Endodermal cell (in vitro differentiated cells): Measurements from ENCODE around the gene PGLYRP1. TPM values are rescaled to one million over a fixed set of nuclear protein-coding genes. Genes with fewer than 3 reads are reported as not detected.

Experiments used
- DNase-seq: peaks from one replicate; pipeline ENCODE4 v3.0.0-alpha.2; 2017
- H3K27ac ChIP-seq: 2 replicates; pipeline ENCODE4 v1.5.1; 2013; ENCODE audit warnings: mild to moderate bottlenecking, low read depth, low read length, moderate library complexity
- H3K27me3 ChIP-seq: 2 replicates; pipeline ENCODE4 v1.6.1; 2013; ENCODE audit warnings: mild to moderate bottlenecking, low read length, moderate library complexity; ENCODE audit not compliant: insufficient read depth, control insufficient read depth, poor library complexity, severe bottlenecking
- H3K36me3 ChIP-seq: 2 replicates; pipeline ENCODE4 v1.7.0; 2013; ENCODE audit warnings: mild to moderate bottlenecking, low read length, moderate library complexity; ENCODE audit not compliant: control insufficient read depth, insufficient read depth
- H3K4me1 ChIP-seq: one replicate; pipeline ENCODE4 v1.7.0; 2013; ENCODE audit warnings: low read length; ENCODE audit not compliant: control insufficient read depth, insufficient read depth
- H3K4me3 ChIP-seq: 2 replicates; pipeline ENCODE4 v1.5.1; 2013; ENCODE audit warnings: mild to moderate bottlenecking, low read length, moderate library complexity
- H3K9ac ChIP-seq: 2 replicates; pipeline ENCODE4 v1.6.1; 2013; ENCODE audit warnings: mild to moderate bottlenecking, low read length, moderate library complexity; ENCODE audit not compliant: poor library complexity, severe bottlenecking; ENCODE audit errors: extremely low read depth
- H3K9me3 ChIP-seq: 2 replicates; pipeline ENCODE4 v1.6.1; 2013; ENCODE audit warnings: mild to moderate bottlenecking, low read length, moderate library complexity; ENCODE audit not compliant: control insufficient read depth
- H3K27ac Mint-ChIP-seq: 2 replicates; pipeline ENCODE4 v1.8.0; 2020; ENCODE audit warnings: mixed read lengths
- H3K27me3 Mint-ChIP-seq: 2 replicates; pipeline ENCODE4 v1.8.0; 2021; ENCODE audit warnings: mild to moderate bottlenecking, mixed read lengths; ENCODE audit not compliant: insufficient read depth
- H3K36me3 Mint-ChIP-seq: 2 replicates; pipeline ENCODE4 v1.8.0; 2020; ENCODE audit warnings: low read depth, mixed read lengths
- H3K4me1 Mint-ChIP-seq: 2 replicates; pipeline ENCODE4 v1.8.0; 2020; ENCODE audit warnings: mixed read lengths
- H3K4me3 Mint-ChIP-seq: 2 replicates; pipeline ENCODE4 v1.8.0; 2020; ENCODE audit warnings: mild to moderate bottlenecking, moderate library complexity, mixed read lengths
- H3K9me3 Mint-ChIP-seq: 2 replicates; pipeline ENCODE4 v1.8.0; 2020; ENCODE audit warnings: mild to moderate bottlenecking, mixed read lengths
- WGBS, 2 experiments: methylation state at CpG; one replicate each; pipeline versions ENCODE4 v1.1.5 to v1.1.7; 2013; ENCODE audit warnings: missing lambda C conversion rate in 2 of 2, mixed read lengths in 1 of 2; ENCODE audit not compliant: insufficient coverage in 1 of 2, insufficient read length in 1 of 2; 5-methylcytosine and 5-hydroxymethylcytosine counted together
- total RNA-seq, 2 donors: library from RNA; stranded (reverse); fragmentation: NEBNext Ultra II Directional in 1 of 2; extraction: Animal tissue kit (Norgen Biotek cat#: 25700) in 1 of 2; gene quantifications; 2 replicates in 1 of 2; 3 replicates in 1 of 2; pipeline ENCODE4 v1.2.1, GENCODE V29; 2021
- TF ChIP-seq, protein P1 (sequence below): fragments of 200-600 bp; sonication (generic); conservative IDR thresholded peaks from 2 replicates; pipeline ENCODE4 v1.5.0; 2021; ENCODE audit warnings: antibody characterized with exemption, mild to moderate bottlenecking

Gene PGLYRP1
- total RNA-seq, 2 donors from 2014 or later, result not detected

DNA sequence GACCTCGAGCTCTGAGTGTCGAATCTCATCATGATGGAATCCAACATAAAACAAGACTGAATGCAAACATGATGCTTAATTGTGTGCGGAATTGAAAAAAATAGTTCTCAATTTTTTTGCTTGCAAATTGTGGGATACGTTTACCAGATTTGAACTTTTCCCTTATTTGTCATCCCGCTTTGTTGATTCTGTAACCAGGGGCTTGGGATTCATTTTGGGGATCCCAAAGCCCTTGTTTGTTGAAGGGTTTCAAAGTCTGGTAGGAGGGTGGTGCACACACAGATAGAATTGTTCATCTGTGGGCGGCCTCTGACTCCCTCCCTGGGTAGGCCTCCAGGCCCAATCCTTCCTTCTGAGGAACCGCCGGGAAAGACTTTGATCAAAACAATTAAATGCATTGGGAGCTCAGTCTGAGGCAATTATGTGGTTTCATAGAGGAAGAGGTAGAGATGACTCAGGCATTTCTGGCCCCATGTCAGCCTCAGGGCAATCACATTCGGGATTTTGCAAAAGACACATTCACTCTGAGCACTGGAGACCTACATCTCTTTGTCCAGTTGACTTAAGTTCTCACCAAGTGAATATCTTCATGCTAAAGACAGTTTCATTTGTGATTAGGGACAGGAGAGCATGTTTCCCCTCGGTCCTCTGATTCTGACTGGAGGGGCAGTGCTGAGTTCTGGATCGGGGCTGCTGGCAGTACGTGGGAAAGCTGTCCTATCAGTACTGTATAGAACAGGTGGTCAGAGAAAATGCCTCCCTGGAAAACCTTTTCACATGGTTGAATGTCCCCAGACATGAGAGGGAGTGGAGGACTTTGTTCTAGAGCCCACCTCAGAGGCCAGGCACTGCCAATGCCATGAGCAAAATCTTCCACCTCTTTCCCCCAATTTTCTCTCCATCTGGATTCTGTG lies 45.7 kb upstream of the PGLYRP1 start:
- Mint-ChIP-seq H3K9me3 (no peaks in the 10 kb centered on the region), H3K27ac (no peak overlapping the region), H3K4me1 (no peaks in the 10 kb centered on the region), H3K36me3 (no peaks in the 10 kb centered on the region), H3K27me3 (peaks cover 92% of the 10 kb centered on the region), H3K4me3 (no peak overlapping the region)
- Histone ChIP-seq H3K9ac (no peak overlapping the region), H3K4me3 (no peak overlapping the region), H3K9me3 (no peaks in the 10 kb centered on the region), H3K27me3 (peaks cover 81% of the 10 kb centered on the region), H3K4me1 (no peaks in the 10 kb centered on the region), H3K27ac (no peak overlapping the region), H3K36me3 (no peaks in the 10 kb centered on the region)
- 85 to 98% methylated on average over 8 to 12 of the region's 12 CpGs for WGBS, 2 experiments
- TF ChIP-seq, protein P1, sequence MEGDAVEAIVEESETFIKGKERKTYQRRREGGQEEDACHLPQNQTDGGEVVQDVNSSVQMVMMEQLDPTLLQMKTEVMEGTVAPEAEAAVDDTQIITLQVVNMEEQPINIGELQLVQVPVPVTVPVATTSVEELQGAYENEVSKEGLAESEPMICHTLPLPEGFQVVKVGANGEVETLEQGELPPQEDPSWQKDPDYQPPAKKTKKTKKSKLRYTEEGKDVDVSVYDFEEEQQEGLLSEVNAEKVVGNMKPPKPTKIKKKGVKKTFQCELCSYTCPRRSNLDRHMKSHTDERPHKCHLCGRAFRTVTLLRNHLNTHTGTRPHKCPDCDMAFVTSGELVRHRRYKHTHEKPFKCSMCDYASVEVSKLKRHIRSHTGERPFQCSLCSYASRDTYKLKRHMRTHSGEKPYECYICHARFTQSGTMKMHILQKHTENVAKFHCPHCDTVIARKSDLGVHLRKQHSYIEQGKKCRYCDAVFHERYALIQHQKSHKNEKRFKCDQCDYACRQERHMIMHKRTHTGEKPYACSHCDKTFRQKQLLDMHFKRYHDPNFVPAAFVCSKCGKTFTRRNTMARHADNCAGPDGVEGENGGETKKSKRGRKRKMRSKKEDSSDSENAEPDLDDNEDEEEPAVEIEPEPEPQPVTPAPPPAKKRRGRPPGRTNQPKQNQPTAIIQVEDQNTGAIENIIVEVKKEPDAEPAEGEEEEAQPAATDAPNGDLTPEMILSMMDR, result no peak
- no peak for DNase-seq

DNA sequence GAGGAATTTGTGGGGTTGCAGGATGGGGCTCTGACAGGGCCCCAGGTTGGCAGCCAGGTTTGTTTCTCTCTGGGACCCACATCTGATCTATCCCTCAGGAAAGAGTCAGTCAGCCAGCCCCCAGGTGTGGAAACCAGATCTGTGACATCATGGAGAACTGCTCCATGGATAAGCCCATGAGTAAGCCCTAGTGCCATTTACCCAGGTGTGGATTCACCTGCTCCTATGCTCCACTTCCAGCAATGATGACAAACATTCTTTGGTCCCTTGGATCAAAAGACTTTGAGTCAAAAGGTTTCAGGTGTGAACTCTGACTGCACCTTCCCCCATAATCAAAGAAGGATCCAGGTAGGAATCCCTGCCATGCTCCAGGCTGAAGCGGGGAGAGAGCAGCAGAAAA lies 44.8 kb upstream of the PGLYRP1 start:
- H3K27me3 ChIP-seq, result peaks cover 74% of the 10 kb centered on the region
- H3K4me3 ChIP-seq, result no peak overlapping the region
- H3K4me1 Mint-ChIP-seq, result no peaks in the 10 kb centered on the region
- H3K27me3 Mint-ChIP-seq, result peaks cover 92% of the 10 kb centered on the region
- peaks cover 4% of the 10 kb centered on the region for H3K9me3 Mint-ChIP-seq
- no peak overlapping the region for H3K9ac ChIP-seq
- no peak overlapping the region for H3K27ac ChIP-seq
- no peak overlapping the region for H3K4me3 Mint-ChIP-seq
- no peaks in the 10 kb centered on the region for H3K36me3 ChIP-seq
- WGBS, 2 experiments, result 95% methylated on average over 1 of the region's 1 CpG; no CpG with 5 or more reads in 1 of the 2 experiments
- no peaks in the 10 kb centered on the region for H3K4me1 ChIP-seq
- H3K9me3 ChIP-seq, result no peaks in the 10 kb centered on the region
- no peaks in the 10 kb centered on the region for H3K36me3 Mint-ChIP-seq
- no peak for DNase-seq
- no peak overlapping the region for H3K27ac Mint-ChIP-seq
- TF ChIP-seq, protein P1, result no peak

DNA sequence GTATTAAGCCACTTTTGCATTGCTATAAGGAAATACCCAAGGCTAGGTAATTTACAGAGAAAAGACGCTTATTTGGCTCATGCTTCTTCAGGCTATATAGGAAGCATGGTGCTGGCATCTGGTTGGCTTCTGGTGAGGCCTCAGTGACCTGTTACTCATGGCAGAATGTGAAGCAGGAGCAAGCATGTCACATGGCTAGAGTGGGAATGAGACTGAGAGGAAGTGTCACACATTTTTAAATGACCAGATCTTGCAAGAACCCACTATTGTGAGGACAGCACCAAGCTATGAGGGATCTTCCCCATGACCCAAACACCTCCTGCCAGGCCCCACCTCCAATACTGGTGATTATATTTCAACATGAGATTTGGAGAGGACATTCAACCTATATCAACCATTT lies 43.6 kb upstream of the PGLYRP1 start:
- TF ChIP-seq, protein P1, result no peak
- Histone ChIP-seq H3K27me3 (peaks cover 64% of the 10 kb centered on the region), H3K27ac (no peak overlapping the region), H3K4me1 (no peaks in the 10 kb centered on the region), H3K36me3 (no peaks in the 10 kb centered on the region), H3K4me3 (no peak overlapping the region), H3K9me3 (peaks cover 10% of the 10 kb centered on the region), H3K9ac (no peak overlapping the region)
- H3K36me3 Mint-ChIP-seq, result no peaks in the 10 kb centered on the region
- DNase-seq, result no peak
- WGBS, 2 experiments, result 86 to 91% methylated on average over 1 of the region's 1 CpG
- H3K9me3 Mint-ChIP-seq, result peaks cover 17% of the 10 kb centered on the region
- no peaks in the 10 kb centered on the region for H3K4me1 Mint-ChIP-seq
- no peak overlapping the region for H3K4me3 Mint-ChIP-seq
- H3K27me3 Mint-ChIP-seq, result peaks cover 88% of the 10 kb centered on the region
- no peak overlapping the region for H3K27ac Mint-ChIP-seq
